GM12892 (cell line): ENCODE results near the gene LRRC61.

Source experiments
- POLR2A ChIP-seq: IDR thresholded peaks from 2 replicates; pipeline ENCODE4 v1.6.1; 2011; ENCODE audit warnings: low read depth, low read length, control low read depth
- POLR2AphosphoS5 ChIP-seq: IDR thresholded peaks from 2 replicates; pipeline ENCODE4 v1.6.1; 2011; ENCODE audit warnings: low read depth, low read length, control low read depth

- TF ChIP-seq POLR2AphosphoS5, result no peak
- TF ChIP-seq POLR2A, result no peak
Observed at GRCh38 chr7:150363370-150363769, 40.2 kb downstream of the LRRC61 start.
